Measurements from ENCODE around the gene KCNIP2.

DNA sequence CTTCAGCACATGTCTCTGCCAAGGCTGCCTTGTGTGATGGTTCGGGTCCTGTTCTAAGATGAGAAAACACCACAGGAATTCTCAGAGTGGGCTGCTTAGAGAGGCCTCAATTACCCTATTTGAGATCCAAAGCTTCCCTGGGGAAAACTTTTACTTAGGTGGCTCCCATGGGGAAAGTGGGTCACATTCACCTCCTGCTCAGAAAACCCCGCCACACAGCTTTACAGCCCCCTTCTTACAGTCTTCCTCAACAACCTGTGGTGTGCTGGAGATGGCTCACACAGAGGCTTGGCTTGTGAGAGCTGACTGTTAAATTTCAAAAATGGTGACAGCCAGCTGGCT is 36.6 kb upstream of the KCNIP2 start:
- TF ChIP-seq, protein P1, sequence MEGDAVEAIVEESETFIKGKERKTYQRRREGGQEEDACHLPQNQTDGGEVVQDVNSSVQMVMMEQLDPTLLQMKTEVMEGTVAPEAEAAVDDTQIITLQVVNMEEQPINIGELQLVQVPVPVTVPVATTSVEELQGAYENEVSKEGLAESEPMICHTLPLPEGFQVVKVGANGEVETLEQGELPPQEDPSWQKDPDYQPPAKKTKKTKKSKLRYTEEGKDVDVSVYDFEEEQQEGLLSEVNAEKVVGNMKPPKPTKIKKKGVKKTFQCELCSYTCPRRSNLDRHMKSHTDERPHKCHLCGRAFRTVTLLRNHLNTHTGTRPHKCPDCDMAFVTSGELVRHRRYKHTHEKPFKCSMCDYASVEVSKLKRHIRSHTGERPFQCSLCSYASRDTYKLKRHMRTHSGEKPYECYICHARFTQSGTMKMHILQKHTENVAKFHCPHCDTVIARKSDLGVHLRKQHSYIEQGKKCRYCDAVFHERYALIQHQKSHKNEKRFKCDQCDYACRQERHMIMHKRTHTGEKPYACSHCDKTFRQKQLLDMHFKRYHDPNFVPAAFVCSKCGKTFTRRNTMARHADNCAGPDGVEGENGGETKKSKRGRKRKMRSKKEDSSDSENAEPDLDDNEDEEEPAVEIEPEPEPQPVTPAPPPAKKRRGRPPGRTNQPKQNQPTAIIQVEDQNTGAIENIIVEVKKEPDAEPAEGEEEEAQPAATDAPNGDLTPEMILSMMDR (IDR thresholded peaks at IDR 0.05) = no peak
- TF ChIP-seq POLR2A (IDR thresholded peaks at IDR 0.05) = no peak
